Psoas muscle (tissue), 8 donors: ENCODE data around the gene ROBO3. TPM values are rescaled to one million over a fixed set of nuclear protein-coding genes. Genes with fewer than 3 reads are reported as not detected.

ENCODE experiments used
- ATAC-seq, 4 donors: fragments of 200-7000 bp; cut with Tn5 transposase; one replicate each; pipeline ENCODE4 v1.9.1; 2020; ENCODE audit warnings: moderate library complexity in 3 of 4, mild to moderate bottlenecking in 2 of 4
- DNase-seq, 2 donors: peaks; one replicate each; pipeline ENCODE4 v3.0.0-alpha.2; 2020
- H3K27ac ChIP-seq: fragments of 200-600 bp; one replicate; pipeline ENCODE4 v1.8.0; 2022
- H3K27me3 ChIP-seq, 3 donors: fragments of 200-600 bp in 1 of 3; one replicate each; pipeline versions ENCODE4 v1.6.1 to v1.8.0; 2013 to 2022; ENCODE audit warnings: low read length in 2 of 3, mild to moderate bottlenecking in 2 of 3, moderate library complexity in 1 of 3; ENCODE audit not compliant: insufficient read depth in 3 of 3
- H3K36me3 ChIP-seq, 2 donors: fragments of 200-600 bp in 1 of 2; one replicate each; pipeline versions ENCODE4 v1.6.1 to v1.8.0; 2013 to 2022; ENCODE audit warnings: low read depth in 1 of 2, mild to moderate bottlenecking in 1 of 2, moderate library complexity in 1 of 2; ENCODE audit not compliant: insufficient read depth in 1 of 2
- H3K4me1 ChIP-seq: fragments of 200-600 bp; one replicate; pipeline ENCODE4 v1.8.0; 2022
- H3K4me3 ChIP-seq: fragments of 200-600 bp; one replicate; pipeline ENCODE4 v1.8.0; 2022; ENCODE audit warnings: mild to moderate bottlenecking
- H3K9me3 ChIP-seq: fragments of 200-600 bp; one replicate; pipeline ENCODE4 v1.8.0; 2022
- CTCF ChIP-seq: fragments of 200-600 bp; IDR thresholded peaks from one replicate; pipeline ENCODE4 v1.8.0; 2022; ENCODE audit warnings: antibody characterized with exemption
- WGBS, 3 donors: extraction: QIAGEN DNeasy Blood & Tissue Kit; methylation state at CpG; one replicate each; pipeline versions ENCODE4 v1.1.6 to v1.1.7; 2013; 5-methylcytosine and 5-hydroxymethylcytosine counted together
- intact Hi-C, 2 donors: fragments of 100-400 bp; cut with DNase I; formaldehyde crosslinking; loops; one replicate each; pipeline versions ENCODE4 v1.11.0 to v1.14.2; 2022
- polyA plus RNA-seq, 3 donors: library from polyadenylated mRNA; stranded (reverse); fragments of 200-250 nt; gene quantifications; one replicate each; pipeline ENCODE4 v1.2.3, GENCODE V29; 2013
- total RNA-seq, 4 donors: library from RNA; stranded (reverse); fragmentation: NEBNext Ultra II Directional in 2 of 4; extraction: Animal tissue kit (Norgen Biotek cat#: 25700) in 2 of 4; gene quantifications; one replicate each; pipeline versions ENCODE4 v1.2.1 to v1.2.4, GENCODE V29; 2021 to 2023
- donor health status: healthy with polysubstance abuse.
- donor health status: DM: no; HTN: no; CAD: no; lungs with moderate emphysema.
- donor health status: Bipolar disorder and iron deficiency.
- donor health status: healthy.
- donor health status: DM: yes; HTN: yes; CAD: no.
- donor health status: DM: no; HTN: no; CAD: no.
- donor health status: DM: no; HTN: no; CAD: no.
- donor health status: DM: yes; HTN: yes; CAD: no.

ROBO3 gene
- total and polyA plus RNA-seq, 7 donors: 1.7 to 3.6 (median 2.9) TPM

DNA sequence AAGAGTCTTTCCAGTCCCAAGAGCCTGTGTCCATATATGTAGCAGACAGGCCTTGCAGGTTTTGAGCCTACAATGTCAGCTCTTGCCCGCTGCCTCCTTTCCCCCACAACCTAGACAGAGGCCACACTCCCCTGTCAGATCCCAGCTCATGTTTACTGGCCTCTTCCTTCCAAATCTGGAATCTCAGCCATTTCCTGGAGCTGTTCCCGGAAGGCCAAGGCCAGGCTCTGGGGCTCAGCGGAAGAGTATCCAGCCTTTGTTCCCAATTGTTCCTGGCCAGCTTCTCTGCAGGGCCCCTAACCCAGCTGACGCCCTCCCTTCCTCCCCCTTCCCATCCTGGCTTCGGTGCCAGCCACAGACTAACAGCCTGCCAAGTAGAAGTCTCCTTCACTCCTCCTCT, 33.5 kb downstream of the ROBO3 start:
- intact Hi-C loops: no loop called here
- Histone ChIP-seq H3K36me3 (no peaks in the 10 kb centered on the region), H3K27me3 (peaks cover 0 to 28% (median 4%) of the 10 kb centered on the region in 3 donors)

DNA sequence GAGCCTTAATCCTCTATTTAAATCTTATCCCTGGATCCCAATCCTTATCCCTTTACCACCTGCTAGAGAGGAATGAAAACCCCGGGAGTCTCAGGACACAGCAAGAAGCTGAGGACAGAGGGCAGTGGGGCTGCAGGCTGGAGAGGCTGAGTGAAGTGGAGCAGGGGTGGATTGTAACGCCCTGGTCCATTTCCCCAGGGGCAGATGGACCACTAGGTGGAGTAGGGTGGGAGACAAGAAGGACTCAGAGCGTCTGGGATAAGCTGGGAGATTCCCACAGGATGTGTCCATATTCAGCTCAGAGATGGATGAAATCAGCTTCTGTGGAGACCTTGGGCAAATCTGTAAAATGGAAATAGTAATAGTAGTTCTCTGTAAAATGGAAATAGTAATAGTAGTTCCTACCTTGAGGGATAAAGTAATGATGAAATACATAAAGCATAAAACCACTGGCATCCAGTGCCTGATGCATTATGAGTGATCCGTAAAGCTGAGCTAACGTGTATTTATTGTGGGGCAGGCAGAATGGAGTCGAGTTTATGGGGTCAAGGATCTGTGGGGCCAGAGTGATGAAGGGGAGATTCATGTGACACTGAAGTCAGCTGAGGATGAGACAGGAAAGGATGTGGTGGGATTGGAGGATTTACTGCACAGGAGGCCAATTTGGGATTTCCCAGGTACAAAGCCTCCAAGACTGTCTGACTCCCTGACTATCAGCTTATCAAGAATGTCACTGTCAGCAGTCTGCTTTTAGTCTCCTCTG, 34.3 kb downstream of the ROBO3 start:
- WGBS, 3 donors: 41 to 58% (median 45%) methylated on average over 6 of the region's 6 CpGs
- H3K27ac ChIP-seq: peak overlapping the region; percentile 68
- H3K4me3 ChIP-seq: no peak overlapping the region
- no peak for TF ChIP-seq CTCF
- H3K4me1 ChIP-seq: no peaks in the 10 kb centered on the region
- no peaks in the 10 kb centered on the region for H3K9me3 ChIP-seq
- intact Hi-C loops: no loop called here
- no peak for DNase-seq
- H3K27me3 ChIP-seq: peaks cover 0 to 28% (median 4%) of the 10 kb centered on the region in 3 donors
- H3K36me3 ChIP-seq: no peaks in the 10 kb centered on the region
- ATAC-seq: no peak

More for the DNA sequence above, 33.5 kb downstream of the ROBO3 start:
- H3K4me3 ChIP-seq: no peak overlapping the region
- DNase-seq: peak; percentile 47 to 68
- ATAC-seq: peak; percentile 13 to 59 (median 46)
- no peaks in the 10 kb centered on the region for H3K9me3 ChIP-seq
- H3K4me1 ChIP-seq: no peaks in the 10 kb centered on the region
- 11 to 29% (median 21%) methylated on average over 5 of the region's 5 CpGs for WGBS, 3 donors
- H3K27ac ChIP-seq: peak overlapping the region; percentile 68
- TF ChIP-seq CTCF: no peak

- Histone ChIP-seq H3K27ac (peak overlapping the region; percentile 68), H3K4me1 (no peaks in the 10 kb centered on the region), H3K27me3 (peaks cover 0 to 28% (median 4%) of the 10 kb centered on the region in 3 donors), H3K36me3 (no peaks in the 10 kb centered on the region), H3K4me3 (peak overlapping the region; percentile 15), H3K9me3 (no peaks in the 10 kb centered on the region)
- ATAC-seq (peak in 3 of 4 donors; percentile 42 to 52 (median 47)), DNase-seq (peak in 1 of 2 donors; percentile 65)
- intact Hi-C loops: no loop called here
- TF ChIP-seq CTCF: no peak
- 15 to 43% (median 18%) methylated on average over 5 of the region's 5 CpGs for WGBS, 3 donors
These were observed 35.2 kb downstream of the ROBO3 start for GRCh38 chr11:124900464-124900863.

- no peak overlapping the region for H3K4me3 ChIP-seq
- ATAC-seq: no peak
- no peak for TF ChIP-seq CTCF
- intact Hi-C loops: no loop called here
- DNase-seq: no peak
- no peaks in the 10 kb centered on the region for H3K4me1 ChIP-seq
- H3K27me3 ChIP-seq: peaks cover 0 to 28% (median 4%) of the 10 kb centered on the region in 3 donors
- 95 to 100% (median 99%) methylated on average over 1 of the region's 1 CpG for WGBS, 3 donors
- H3K9me3 ChIP-seq: no peaks in the 10 kb centered on the region
- H3K36me3 ChIP-seq: no peaks in the 10 kb centered on the region
- no peak overlapping the region for H3K27ac ChIP-seq
These were observed 37.4 kb downstream of the ROBO3 start for GRCh38 chr11:124902616-124903015.
